Body of pancreas (tissue), 4 donors: ENCODE results near the gene PRKAR1A.

ENCODE experiments used
- POLR2A ChIP-seq, 3 donors: fragments of 450-650 bp; IDR thresholded peaks; one replicate each; pipeline ENCODE4 v1.6.1; 2016; ENCODE audit warnings: antibody characterized with exemption in 3 of 3, mild to moderate bottlenecking in 2 of 3
- TF ChIP-seq, protein P1 (sequence below), 7 experiments: fragments of 450-650 bp in 4 of 7; fragments of 200-600 bp in 3 of 7; sonication (generic) in 3 of 7; IDR thresholded peaks; one replicate each; pipeline ENCODE4 v1.5.1; 2016 to 2019; ENCODE audit warnings: antibody characterized with exemption in 7 of 7

- TF ChIP-seq, protein P1, sequence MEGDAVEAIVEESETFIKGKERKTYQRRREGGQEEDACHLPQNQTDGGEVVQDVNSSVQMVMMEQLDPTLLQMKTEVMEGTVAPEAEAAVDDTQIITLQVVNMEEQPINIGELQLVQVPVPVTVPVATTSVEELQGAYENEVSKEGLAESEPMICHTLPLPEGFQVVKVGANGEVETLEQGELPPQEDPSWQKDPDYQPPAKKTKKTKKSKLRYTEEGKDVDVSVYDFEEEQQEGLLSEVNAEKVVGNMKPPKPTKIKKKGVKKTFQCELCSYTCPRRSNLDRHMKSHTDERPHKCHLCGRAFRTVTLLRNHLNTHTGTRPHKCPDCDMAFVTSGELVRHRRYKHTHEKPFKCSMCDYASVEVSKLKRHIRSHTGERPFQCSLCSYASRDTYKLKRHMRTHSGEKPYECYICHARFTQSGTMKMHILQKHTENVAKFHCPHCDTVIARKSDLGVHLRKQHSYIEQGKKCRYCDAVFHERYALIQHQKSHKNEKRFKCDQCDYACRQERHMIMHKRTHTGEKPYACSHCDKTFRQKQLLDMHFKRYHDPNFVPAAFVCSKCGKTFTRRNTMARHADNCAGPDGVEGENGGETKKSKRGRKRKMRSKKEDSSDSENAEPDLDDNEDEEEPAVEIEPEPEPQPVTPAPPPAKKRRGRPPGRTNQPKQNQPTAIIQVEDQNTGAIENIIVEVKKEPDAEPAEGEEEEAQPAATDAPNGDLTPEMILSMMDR (IDR thresholded peaks at IDR 0.05) = no peak
- TF ChIP-seq POLR2A (IDR thresholded peaks at IDR 0.05) = no peak
Observed at GRCh38 chr17:68589086-68589485, 76.9 kb downstream of the PRKAR1A start.
